IPS-18c (cell line): ENCODE measurements around the gene SLC35E2B.
"Not testable (repeated sequence)": the region's sequence is repeated elsewhere in the genome, so short reads cannot be mapped to it uniquely, and the experiment has no call there.

Source experiments
- H3K4me3 ChIP-seq: 2 replicates; pipeline ENCODE4 v1.7.0; 2013; ENCODE audit warnings: low read depth, mild to moderate bottlenecking, low read length, moderate library complexity; ENCODE audit not compliant: insufficient read depth
- H3K9me3 ChIP-seq: one replicate; pipeline ENCODE4 v1.6.1; 2013; ENCODE audit warnings: mild to moderate bottlenecking, low read length, moderate library complexity; ENCODE audit not compliant: control insufficient read depth, insufficient read depth

Gene SLC35E2B

GRCh38 chr1:1692714-1693647 lies at the start of gene SLC35E2B:
Gene SLC35E2B (minus strand): TSS chr1:1692795. CDS start chr1:1676699, 16,096 bp downstream.
- H3K4me3 ChIP-seq = peak within 1 kb of the TSS; percentile 67; the same call in 1 of the 2 replicates
- H3K9me3 ChIP-seq = not testable (repeated sequence)

GRCh38 chr1:1741013-1741412 lies 48.4 kb upstream of the SLC35E2B start:
- H3K4me3 ChIP-seq, H3K9me3 ChIP-seq: not testable (repeated sequence)

- not testable (repeated sequence) for H3K4me3 ChIP-seq, H3K9me3 ChIP-seq
Measured at GRCh38 chr1:1738799-1739337, 46.3 kb upstream of the SLC35E2B start.

- H3K4me3 ChIP-seq, H3K9me3 ChIP-seq: not testable (repeated sequence)
Measured at GRCh38 chr1:1737675-1738590, 45.3 kb upstream of the SLC35E2B start.

GRCh38 chr1:1732381-1732780 lies 39.8 kb upstream of the SLC35E2B start:
- Histone ChIP-seq H3K9me3 (no peaks in the 10 kb centered on the region), H3K4me3 (no peak overlapping the region)

GRCh38 chr1:1730870-1731269 lies 38.3 kb upstream of the SLC35E2B start:
- Histone ChIP-seq H3K4me3 (no peak overlapping the region), H3K9me3 (no peaks in the 10 kb centered on the region)

- not testable (repeated sequence) for H3K4me3 ChIP-seq, H3K9me3 ChIP-seq
Measured at GRCh38 chr1:1730230-1730629, 37.6 kb upstream of the SLC35E2B start.

GRCh38 chr1:1729116-1729816 lies 36.7 kb upstream of the SLC35E2B start:
- not testable (repeated sequence) for H3K9me3 ChIP-seq, H3K4me3 ChIP-seq

GRCh38 chr1:1728308-1729005 lies 35.9 kb upstream of the SLC35E2B start:
- not testable (repeated sequence) for H3K4me3 ChIP-seq, H3K9me3 ChIP-seq

- H3K9me3 ChIP-seq, H3K4me3 ChIP-seq: not testable (repeated sequence)
Measured at GRCh38 chr1:1727131-1727651, 34.6 kb upstream of the SLC35E2B start.

- not testable (repeated sequence) for H3K9me3 ChIP-seq, H3K4me3 ChIP-seq
Measured at GRCh38 chr1:1726088-1726487, 33.5 kb upstream of the SLC35E2B start.

GRCh38 chr1:1724035-1724864 lies 31.7 kb upstream of the SLC35E2B start, which contains the start of gene CDK11A:
Gene CDK11A (minus strand): TSS chr1:1724357. CDS start chr1:1722818, 1,539 bp downstream.
- H3K4me3 ChIP-seq = peak within 1 kb of the TSS; percentile 62
- not testable (repeated sequence) for H3K9me3 ChIP-seq

- no peak overlapping the region for H3K4me3 ChIP-seq
- H3K9me3 ChIP-seq = no peaks in the 10 kb centered on the region
Measured at GRCh38 chr1:1721201-1721600, 28.6 kb upstream of the SLC35E2B start.

- H3K9me3 ChIP-seq, H3K4me3 ChIP-seq: not testable (repeated sequence)
Measured at GRCh38 chr1:1715109-1715883, 22.7 kb upstream of the SLC35E2B start.

GRCh38 chr1:1707897-1708296 lies 15.3 kb upstream of the SLC35E2B start:
- not testable (repeated sequence) for H3K9me3 ChIP-seq, H3K4me3 ChIP-seq
